ENCODE data around the gene TSSK6. TPM values are rescaled to one million over a fixed set of nuclear protein-coding genes. Genes with fewer than 3 reads are reported as not detected.

The TSSK6 gene
- total and polyA plus RNA-seq, 3 donors from 2014 or later: 117 to 722 (median 125) TPM

- no peak overlapping the region for H3K4me3 ChIP-seq
- no peak for DNase-seq
- intact Hi-C loops (cut with DNase I; ENCODE audit: low total_unique reads): loop anchor here (5.0 kb wide), 1 partner anchor 120 kb away; no protein-coding TSS in a partner anchor
- WGBS, 2 donors: 64 to 80% methylated on average over 1 to 9 of the region's 9 CpGs
- H3K4me1 ChIP-seq: peaks cover 53% of the 10 kb centered on the region
- TF ChIP-seq CTCF (IDR thresholded peaks at IDR 0.05): no peak
- no peak for TF ChIP-seq POLR2A (IDR thresholded peaks at IDR 0.05)
- no peaks in the 10 kb centered on the region for H3K9me3 ChIP-seq
- no peaks in the 10 kb centered on the region for H3K36me3 ChIP-seq (ENCODE audit: low read depth, missing control alignments)
- H3K27ac ChIP-seq: no peak overlapping the region
- no peaks in the 10 kb centered on the region for H3K27me3 ChIP-seq
Observed at GRCh38 chr19:19487077-19487949, 28.0 kb downstream of the TSSK6 start.

GRCh38 chr19:19486343-19487076 is 28.8 kb downstream of the TSSK6 start:
- Histone ChIP-seq H3K36me3 (ENCODE audit: low read depth, missing control alignments) (no peaks in the 10 kb centered on the region), H3K4me3 (no peak overlapping the region), H3K27ac (no peak overlapping the region), H3K27me3 (no peaks in the 10 kb centered on the region), H3K9me3 (no peaks in the 10 kb centered on the region), H3K4me1 (peaks cover 53% of the 10 kb centered on the region)
- TF ChIP-seq POLR2A (IDR thresholded peaks at IDR 0.05): no peak
- WGBS, 2 donors: 73 to 83% methylated on average over 4 to 15 of the region's 15 CpGs
- intact Hi-C loops (cut with DNase I; ENCODE audit: low total_unique reads): loop anchor here (5.0 kb wide), 1 partner anchor 119 kb away; no protein-coding TSS in a partner anchor
- no peak for DNase-seq

- H3K27me3 ChIP-seq: no peaks in the 10 kb centered on the region
- no peak overlapping the region for H3K4me3 ChIP-seq
- no peak overlapping the region for H3K27ac ChIP-seq
- TF ChIP-seq POLR2A (IDR thresholded peaks at IDR 0.05) (no peak), CTCF (IDR thresholded peaks at IDR 0.05) (no peak)
- intact Hi-C loops (cut with DNase I; ENCODE audit: low total_unique reads): loop anchor here (5.0 kb wide), 1 partner anchor 119 kb away; no protein-coding TSS in a partner anchor
- no peak for DNase-seq
- H3K36me3 ChIP-seq (ENCODE audit: low read depth, missing control alignments): no peaks in the 10 kb centered on the region
- H3K9me3 ChIP-seq: no peaks in the 10 kb centered on the region
- 80 to 92% methylated on average over 2 to 5 of the region's 5 CpGs for WGBS, 2 donors
- peaks cover 48% of the 10 kb centered on the region for H3K4me1 ChIP-seq
Observed at GRCh38 chr19:19485998-19486290, 29.4 kb downstream of the TSSK6 start.

- Histone ChIP-seq H3K27ac (no peak overlapping the region), H3K36me3 (ENCODE audit: low read depth, missing control alignments) (no peaks in the 10 kb centered on the region), H3K4me3 (no peak overlapping the region), H3K4me1 (peaks cover 42% of the 10 kb centered on the region), H3K27me3 (no peaks in the 10 kb centered on the region), H3K9me3 (no peaks in the 10 kb centered on the region)
- intact Hi-C loops (cut with DNase I; ENCODE audit: low total_unique reads): loop anchor here (5.0 kb wide), 1 partner anchor 118 kb away; no protein-coding TSS in a partner anchor
- WGBS, 2 donors: 75 to 76% methylated on average over 13 to 15 of the region's 15 CpGs
- TF ChIP-seq POLR2A (IDR thresholded peaks at IDR 0.05) (no peak), CTCF (IDR thresholded peaks at IDR 0.05) (no peak)
- DNase-seq: no peak
Observed at GRCh38 chr19:19485161-19485997, 30.0 kb downstream of the TSSK6 start.

Data from testis (tissue), 3 donors.